GM18868 (cell line): ENCODE measurements around the gene CNOT1.
"Not testable (repeated sequence)": the region's sequence is repeated elsewhere in the genome, so short reads cannot be mapped to it uniquely, and the experiment has no call there.

Experiments
- ATAC-seq: cut with Tn5 transposase; IDR thresholded peaks from one replicate; pipeline ENCODE4 v1.9.1; 2021; ENCODE audit warnings: mild to moderate bottlenecking, moderate library complexity; ENCODE audit not compliant: unreplicated experiment

The CNOT1 gene

DNA sequence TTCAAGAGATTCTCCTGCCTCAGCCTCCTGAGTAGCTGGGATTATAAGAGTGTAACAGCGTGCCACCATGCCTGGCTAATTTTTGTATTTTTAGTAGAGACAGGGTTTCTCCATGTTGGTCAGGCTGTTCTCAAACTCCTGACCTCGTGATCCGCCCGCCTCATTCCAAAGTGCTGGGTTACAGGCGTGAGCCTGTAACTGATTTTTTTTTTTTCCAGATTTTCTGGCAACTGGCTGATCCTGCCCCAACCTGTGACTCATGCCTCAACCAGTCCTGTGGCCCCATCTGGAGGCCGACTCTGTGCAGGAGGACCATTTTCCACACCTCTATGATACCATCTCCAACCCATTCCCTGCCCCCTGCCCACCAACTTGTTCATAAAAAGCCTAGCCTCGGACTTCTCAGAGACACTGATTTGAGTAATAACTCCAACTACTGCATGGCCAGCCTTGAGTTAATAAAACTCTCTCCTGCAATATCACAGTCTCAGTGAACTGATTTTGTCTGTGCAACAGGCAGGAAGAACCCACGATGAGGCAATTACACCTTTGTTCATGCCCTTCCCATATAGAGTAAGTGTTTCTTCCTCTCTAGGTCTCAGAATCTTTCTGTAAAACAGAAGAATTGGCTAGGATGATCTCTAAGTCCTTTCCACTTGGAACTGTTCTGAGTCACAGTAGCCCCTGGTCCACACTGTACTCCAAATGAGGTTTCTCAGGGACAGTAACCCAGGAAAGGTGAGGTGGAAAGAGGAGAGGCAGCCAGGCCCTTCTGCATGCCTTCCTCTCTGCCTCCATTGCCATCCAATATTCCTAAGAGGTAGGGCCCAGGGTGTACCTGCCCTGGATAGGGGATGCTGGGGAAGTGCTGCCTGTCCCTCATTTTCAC is 8.8 kb upstream of the CNOT1 start:
- ATAC-seq, result no peak

DNA sequence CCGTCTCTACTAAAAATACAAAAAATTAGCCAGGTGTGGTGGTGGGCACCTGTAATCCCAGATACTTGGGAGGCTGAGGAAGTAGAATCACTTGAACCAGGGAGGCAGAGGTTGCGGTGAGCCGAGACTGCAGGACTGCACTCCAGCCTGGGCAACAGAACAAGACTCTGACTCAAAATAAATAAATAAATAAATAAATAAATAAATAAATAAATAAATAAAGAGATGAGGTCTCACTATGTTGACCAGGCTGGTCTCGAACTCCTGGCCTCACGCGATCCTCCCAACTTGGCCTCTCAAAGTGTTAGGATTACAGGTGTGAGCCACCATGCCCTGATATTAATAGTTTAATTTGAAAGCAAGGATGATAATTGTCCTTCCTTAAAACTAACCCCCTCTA is 7.4 kb upstream of the CNOT1 start:
- ATAC-seq, result not testable (repeated sequence)

DNA sequence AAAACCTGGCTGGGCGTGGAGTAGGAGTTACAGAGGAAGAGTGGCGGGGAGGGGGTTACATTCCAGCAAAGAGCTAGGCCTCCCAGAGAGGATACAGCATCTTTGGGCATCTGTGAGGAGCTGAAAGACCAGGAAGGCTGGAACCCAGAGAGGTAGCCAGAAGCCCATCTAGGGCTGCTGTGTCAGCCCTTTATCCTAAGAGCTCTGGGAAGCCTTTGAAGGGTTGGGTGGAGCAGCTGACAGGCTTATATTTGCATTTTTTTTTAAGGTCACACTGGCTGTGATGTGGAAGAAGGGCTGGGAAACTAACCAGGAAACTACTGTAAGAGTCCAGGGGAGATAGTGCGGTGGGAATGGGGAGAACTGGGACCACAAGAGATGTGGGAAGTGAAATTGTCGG is 6.8 kb upstream of the CNOT1 start:
- ATAC-seq, result no peak

DNA sequence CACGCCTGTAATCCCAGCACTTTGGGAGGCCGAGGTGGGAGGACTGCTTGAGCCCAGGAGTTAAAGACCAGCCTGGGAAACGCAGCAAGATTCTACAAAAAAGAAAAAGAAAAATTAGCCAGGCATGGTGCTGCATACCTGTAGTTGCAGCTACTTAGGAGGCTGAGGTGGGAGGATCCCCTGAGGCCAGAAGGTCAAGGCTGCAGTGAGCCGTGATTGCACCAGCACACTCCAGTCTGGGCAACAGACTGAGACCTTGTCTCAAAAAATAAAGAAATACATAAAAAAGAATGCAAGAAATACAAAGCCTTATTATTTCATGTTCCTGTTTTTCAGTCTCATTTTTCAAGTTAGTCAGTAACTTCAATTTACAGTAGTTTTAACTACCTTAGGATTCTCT is 5.9 kb upstream of the CNOT1 start:
- no peak for ATAC-seq

DNA sequence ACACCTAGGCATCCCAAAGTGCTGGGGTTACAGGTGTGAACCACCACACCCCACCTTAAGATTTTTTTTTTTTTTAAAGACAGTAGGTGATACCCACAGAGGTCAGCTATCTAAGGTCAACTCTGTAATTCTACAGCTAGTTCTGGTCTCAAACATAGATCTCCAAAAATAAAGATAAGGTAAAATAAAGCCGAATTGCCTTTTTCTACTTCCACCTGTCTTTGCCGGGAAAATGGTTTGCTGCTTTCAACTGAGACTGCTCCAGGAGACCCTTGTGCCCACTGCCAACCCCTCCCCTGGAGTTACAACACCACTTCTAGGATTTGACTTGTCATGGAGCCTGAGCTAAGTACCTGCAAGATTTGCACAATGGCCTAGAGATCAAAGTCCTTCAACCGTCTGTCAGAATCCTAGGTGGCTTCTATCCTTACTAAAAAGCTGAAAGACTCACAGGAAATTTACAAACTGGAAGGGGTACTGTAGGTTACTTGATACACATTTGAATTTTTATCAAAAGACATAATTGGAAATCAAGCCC is 4.7 kb upstream of the CNOT1 start:
- ATAC-seq, result no peak

DNA sequence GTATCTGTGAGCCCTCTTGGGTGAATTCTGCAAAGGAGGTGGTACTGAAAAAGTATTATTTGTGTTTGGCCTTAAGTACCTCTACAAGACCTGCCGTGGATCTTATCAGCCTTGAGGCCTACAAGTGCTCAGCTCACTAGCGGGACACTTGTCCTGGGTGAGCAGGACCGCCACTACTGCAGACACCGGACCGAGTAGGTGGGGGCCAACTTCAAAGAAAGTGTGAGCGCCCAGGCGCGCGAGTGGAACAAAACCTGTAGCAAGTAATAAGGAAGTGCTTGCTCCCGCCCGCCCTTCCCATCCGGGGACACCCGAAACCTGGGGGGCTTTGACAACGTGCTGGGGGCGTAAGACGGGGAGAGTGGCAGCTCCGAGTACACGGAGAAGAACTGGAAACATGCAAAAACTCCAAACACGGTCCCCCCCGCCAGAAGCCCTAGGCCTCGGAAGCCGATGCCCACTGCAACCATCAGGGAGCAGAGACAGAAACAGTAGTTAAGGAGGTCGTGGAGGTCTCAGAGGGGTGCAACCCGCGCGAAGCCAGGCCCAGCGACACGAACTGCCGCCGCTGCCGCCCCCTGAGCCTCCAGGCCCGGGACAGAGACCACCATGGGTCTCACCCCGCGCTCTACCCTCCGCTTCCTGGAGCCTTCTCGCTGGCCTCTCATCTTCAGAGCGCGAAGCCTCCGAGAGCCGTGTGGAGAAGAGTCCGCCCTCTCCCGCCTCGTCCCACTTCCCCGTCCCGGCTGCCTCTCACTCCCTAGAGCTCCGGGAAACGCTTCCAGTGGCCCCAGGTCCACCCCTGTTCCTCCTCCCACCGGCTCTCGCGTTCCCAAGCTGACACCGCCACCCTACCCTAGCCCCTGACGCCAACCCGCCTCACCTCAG is 537 bp downstream of the CNOT1 start:
- no peak for ATAC-seq

DNA sequence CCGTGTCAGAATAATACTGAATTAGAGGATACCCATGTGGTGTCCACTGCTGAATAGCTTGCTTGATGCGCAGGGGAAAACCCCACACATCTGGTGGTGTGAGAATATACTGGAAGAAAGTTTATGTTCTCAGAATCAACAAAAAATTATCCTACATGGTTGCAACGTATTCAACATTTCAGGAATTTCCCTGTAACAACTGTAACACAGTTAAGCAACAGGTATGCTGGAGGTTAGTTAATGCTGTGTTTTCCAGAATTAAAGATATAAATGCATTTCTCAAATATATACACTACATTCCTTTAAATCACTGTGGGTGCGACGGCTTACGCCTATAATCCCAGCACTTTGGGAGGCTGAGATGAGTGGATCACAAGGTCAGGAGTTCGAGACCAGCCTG is 5.4 kb downstream of the CNOT1 start:
- no peak for ATAC-seq

DNA sequence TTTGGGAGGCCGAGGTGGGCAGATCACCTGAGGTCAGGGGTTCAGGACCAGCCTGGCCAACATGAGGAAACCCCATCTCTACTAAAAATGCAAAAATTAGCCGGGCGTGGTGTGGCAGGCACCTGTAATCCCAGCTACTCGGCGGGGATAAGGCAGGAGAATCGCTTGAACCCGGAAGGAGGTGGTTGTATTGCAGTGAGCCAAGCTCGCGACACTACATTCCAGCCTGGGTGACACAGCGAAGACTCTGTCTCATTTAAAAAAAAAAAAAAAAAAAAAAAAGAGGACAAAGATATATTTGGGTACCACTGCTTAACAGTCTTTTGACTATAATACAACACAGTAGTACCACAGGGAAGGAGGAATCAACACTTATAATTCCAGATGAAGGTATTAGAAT is 9.2 kb downstream of the CNOT1 start:
- no peak for ATAC-seq

DNA sequence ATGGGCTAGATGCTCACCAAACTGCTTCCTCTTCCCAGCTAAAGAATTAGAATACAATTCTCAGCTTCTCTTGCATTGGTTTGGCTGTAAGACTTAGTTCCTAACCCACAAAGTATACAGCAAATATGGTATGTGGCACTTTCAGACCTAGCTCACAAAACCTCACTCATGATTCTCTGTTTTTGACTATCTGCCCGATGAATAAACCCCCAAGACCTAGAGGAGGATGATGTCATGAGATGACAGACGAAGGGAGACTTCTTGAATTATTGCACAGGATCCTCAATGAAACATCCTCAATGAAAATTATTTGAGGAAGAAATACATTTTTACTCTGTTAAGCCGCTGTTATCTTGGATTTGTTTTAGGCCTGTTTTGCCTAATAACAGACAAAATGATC is 14.3 kb downstream of the CNOT1 start:
- ATAC-seq, result no peak

DNA sequence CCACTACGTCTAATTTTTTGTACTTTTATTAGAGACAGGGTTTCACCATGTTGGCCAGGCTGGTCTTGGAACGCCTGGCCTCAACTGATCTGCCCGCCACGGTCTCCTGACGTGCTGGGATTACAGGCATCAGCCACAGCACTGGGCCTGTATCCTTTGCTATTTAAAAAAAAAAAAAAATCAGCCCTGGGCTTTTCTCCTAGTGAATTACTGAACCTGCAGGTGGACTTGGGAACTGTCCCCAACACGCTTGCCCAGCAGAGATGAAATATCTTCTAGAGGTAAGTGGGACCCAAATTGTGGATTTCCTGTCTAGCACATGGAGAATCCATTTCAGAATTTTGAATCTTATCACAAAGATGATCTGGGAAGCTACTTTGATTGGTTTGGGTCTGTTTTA is 14.8 kb downstream of the CNOT1 start:
- ATAC-seq, result no peak

DNA sequence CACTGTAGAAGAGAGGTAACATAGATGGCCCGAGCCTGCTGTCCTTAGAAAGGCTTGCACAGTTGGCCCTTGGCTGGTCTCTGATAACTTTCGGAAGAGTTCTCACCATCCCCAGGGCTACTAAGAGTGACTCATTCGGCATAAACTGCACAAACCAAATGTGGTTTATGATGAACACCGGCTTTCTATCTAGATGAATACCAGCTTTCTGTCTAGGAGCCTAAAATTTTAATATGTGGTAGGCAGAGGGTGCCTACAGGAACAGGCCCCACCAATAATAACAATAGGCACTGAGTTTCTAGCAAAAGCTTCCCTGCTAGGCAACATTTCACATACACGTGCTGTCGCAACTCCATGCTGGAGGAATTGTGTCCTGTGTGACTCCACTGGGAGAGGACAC is 15.4 kb downstream of the CNOT1 start:
- no peak for ATAC-seq

DNA sequence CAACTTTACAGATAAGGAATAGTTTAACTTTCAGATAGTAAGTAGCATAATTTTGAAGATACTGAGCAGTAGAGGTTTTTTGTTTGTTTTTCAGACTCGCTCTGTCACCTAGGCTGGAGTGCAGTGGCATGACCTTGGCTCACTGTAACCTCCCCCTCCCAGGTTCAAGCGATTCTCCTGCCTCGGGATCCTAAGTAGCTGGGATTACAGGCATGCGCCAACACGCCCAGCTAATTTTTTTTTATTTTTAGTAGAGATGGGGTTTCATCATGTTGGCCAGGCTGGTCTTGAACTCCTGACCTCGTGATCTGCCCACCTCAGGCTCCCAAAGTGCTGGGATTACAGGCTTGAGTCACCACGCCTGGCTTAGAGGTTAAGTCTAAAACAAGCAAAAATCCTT is 16.7 kb downstream of the CNOT1 start:
- not testable (repeated sequence) for ATAC-seq

DNA sequence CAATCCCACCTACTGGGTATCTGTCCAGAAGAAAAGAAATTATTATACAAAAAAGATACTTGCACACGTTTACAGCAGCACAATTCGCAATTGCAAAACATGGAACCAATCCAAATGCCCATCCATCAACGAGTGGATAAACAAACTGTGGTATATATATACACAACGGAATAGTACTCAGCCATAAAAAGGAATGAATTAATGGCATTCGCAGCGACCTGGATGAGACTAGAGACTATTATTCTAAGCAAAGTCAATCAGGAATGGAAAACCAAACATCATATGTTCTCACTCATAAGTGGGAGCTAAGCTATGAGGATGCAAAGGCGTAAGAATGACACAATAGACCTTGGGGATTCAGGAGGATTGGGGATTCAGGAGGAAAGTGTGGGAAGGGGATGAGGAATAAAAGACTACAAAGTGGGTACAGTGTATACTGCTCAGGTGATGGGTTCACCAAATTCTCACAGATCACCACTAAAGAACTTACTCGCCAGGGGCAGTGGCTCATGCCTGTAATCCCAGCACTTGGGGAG is 21.0 kb downstream of the CNOT1 start:
- ATAC-seq, result no peak

DNA sequence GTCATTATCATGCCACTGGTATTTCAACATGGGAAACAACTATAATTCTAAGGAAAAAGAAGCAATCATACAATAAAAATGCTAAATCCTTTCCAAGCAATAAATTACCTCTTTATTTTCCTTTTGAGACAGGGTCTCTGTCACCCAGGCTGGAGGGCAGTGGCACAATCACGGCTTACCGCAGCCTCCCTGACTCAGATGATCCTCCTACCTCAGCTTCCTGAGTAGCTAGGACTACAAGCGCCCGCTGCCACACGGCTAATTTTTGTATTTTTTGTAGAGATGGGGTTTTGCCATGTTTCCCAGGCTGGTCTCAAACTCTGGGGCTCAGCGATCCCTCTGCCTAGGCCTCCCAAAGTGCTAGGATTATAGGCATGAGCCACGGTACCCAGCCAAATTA is 24.1 kb downstream of the CNOT1 start:
- ATAC-seq, result no peak

DNA sequence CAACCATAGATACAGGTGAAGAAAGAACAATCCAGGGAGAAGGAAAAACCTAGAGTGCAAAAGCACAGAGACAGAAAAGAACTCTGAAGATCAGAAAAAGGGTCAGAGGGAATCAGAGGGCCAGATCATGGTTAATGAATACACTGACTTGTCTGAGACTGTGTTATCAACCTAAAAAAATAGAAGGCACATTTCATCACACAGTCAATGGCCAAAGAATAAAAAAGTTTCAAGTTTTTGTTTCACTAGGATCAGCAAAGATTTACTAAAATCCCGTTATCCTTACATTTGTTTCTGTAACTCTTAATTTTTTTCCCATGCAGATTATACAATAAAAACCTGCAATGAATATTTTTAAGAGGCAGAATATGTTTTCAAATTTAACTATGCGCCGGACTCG is 38.5 kb downstream of the CNOT1 start:
- ATAC-seq, result no peak

DNA sequence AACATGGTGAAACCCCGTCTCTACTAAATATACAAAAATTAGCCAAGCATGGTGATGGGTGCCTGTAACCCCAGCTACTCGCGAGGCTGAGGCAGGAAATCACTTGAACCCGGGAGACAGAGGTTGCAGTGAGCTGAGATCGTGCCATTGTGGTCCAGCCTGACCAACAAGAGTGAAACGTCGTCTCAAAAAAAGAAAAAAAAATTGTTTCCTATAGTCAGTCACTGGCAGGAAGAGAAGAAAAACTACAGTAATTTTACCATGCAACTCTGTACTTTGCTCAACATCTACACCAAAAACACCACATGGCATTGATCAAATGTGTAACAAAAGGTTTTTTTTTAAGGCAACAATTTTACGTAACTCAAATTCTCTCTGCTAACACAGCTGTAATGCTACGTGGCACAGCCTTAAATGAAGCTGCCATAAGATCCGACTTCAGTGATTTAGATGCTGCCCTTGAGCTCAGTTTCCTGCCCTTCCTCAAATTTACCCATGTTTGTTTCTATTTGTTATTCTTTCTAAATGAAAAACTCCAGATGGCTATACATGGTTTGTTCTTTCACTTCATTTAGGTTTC is 40.2 kb downstream of the CNOT1 start:
- no peak for ATAC-seq

DNA sequence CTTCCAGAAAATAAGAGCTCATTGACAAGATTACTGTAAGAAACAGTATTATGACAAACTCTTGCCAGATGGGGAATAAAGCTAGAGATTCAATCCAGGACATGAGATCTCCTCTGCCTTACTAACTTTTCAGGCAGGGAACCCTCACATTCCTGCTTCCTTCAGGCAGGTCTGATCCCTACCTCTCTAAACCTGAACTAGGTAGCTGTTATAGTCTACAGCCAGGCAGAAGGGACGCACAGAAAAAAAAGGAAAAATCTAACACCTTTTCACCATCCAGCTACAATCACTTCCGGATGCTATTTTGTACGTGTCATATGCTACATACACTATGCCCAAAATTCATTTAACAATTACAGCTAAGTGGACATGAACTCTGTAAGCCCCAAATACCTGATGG is 41.2 kb downstream of the CNOT1 start:
- ATAC-seq, result no peak

DNA sequence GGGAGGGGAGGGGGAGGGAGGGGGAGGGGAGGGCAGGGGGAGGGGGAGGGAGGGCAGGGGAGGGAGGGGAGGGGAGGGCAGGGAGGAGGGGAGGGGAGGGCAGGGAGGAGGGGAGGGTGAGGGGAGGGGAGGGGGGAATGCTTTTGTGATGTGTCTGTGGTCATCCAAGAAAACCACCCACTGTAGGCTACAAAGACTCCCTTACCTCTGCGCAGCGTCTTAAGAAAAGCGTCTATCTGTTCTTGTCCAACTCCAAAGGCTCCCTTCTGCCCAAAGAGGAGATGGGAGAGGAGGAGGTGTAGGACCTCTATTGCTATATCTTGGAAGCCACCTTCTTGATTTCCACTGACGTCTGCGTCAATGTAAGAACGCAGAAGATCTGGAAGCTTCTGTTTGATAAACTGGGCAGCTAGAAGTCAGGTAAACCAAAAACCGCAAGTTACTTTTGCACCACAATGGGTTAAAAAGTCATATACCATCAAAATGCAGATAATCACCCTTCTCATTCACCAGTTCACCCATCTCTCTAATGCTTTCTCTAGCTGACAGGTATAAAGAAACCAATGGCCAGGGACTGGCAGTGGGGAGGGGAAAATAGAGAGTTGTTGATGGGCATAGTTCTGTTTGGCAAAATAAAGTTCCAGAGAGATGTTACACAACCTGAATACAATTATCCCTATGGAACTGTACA is 43.1 kb downstream of the CNOT1 start:
- no peak for ATAC-seq

DNA sequence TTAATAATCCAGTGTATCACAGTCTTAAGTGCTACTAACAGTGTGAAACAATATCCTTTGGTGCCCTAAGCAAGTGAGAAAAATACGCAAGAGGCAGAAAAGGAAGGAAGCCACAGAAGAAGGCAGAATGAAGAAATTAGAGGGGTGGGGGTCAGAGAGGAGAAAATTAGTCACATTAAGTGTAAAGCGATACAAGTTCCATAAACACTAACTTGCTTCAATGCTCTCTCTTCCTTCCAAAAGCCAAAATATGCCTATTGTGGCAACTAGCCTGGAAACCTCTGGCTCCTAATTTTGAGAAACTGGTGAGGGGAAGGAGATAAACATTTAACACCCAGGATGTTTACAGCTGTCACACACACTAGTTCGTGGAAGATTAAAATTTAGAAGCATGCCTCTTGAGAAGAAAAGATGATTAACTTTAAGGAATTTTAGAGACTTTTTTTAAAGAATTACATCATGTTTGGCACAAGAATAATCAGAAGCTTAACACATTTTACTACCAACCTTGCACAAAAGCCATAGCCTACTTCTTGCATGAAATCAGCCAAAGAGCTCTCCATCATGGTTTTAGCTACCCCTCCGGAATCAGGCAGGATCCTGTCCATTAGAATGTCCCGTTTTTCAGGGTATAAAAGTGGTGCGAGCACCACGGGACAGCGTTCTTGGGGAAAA is 44.7 kb downstream of the CNOT1 start:
- ATAC-seq, result no peak
